Measurements from ENCODE around the gene PECR.
A peak's percentile ranks its signal among the peaks of the same experiment; 100 is the strongest.

DNA sequence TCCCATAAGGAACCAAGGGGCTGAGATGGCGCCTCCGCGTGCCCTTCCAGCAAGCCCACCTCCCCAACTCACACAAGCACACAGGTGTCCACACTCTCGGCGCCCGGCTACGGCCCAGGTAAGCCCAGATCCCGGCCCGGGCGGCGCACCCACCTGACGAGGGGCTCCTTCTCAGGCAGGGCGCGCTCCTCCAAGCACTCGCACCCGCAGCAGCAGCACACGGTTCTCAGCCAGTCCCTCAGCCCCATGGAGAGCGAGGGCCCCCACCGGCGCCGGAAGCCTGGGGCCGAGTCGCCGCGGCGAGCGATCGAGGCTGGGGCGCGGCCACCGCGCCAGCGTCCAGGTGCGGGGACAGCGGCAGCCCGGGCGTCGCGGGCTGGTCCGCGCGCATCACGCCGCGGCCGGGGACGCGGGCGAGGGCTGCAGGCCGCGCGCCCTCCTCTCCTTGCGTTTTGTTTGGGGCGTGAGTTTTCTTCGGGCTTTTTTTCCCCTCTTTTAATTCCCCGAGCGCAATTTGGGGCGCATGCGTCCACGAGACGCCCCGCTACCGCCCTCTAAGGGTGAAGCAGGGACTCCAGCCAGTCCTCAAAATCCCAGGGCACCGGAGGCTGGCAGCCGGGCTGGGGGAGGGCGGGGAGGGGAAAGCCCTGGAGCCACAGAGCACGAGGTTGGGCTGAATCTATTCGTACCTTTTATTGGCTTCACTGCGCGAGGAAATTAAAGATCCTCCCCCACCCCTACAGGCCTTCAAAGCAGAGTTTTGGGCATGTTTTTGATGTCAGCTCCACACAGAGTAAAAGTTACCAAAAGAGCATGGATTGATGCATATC lies 68.3 kb downstream of the PECR start, which contains the start of gene MREG:
- TF ChIP-seq, protein P1, sequence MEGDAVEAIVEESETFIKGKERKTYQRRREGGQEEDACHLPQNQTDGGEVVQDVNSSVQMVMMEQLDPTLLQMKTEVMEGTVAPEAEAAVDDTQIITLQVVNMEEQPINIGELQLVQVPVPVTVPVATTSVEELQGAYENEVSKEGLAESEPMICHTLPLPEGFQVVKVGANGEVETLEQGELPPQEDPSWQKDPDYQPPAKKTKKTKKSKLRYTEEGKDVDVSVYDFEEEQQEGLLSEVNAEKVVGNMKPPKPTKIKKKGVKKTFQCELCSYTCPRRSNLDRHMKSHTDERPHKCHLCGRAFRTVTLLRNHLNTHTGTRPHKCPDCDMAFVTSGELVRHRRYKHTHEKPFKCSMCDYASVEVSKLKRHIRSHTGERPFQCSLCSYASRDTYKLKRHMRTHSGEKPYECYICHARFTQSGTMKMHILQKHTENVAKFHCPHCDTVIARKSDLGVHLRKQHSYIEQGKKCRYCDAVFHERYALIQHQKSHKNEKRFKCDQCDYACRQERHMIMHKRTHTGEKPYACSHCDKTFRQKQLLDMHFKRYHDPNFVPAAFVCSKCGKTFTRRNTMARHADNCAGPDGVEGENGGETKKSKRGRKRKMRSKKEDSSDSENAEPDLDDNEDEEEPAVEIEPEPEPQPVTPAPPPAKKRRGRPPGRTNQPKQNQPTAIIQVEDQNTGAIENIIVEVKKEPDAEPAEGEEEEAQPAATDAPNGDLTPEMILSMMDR (IDR thresholded peaks at IDR 0.05) = peak in 5 of 6 experiments; percentile 47 to 76 (median 68)
- TF ChIP-seq POLR2A (IDR thresholded peaks at IDR 0.05) = no peak

All from Peyer's patch (tissue), 4 donors.